SK-N-SH (cell line): ENCODE data around the gene LGR6.

Source experiments
- CHD2 ChIP-seq: fragments of 150-350 bp; IDR thresholded peaks from 2 replicates; pipeline ENCODE4 v1.6.1; 2018; ENCODE audit warnings: low read length; ENCODE audit not compliant: partially characterized antibody
- CTCF ChIP-seq: fragments of 200-600 bp; sonication (generic); IDR thresholded peaks from 2 replicates; pipeline ENCODE4 v1.6.1; 2017; ENCODE audit warnings: antibody characterized with exemption, mild to moderate bottlenecking, moderate library complexity
- EP300 ChIP-seq, 2 experiments: IDR thresholded peaks; 2 replicates each; pipeline versions ENCODE4 v1.4.0 to v1.6.1; 2012; ENCODE audit warnings: borderline replicate concordance in 1 of 2, low read depth in 1 of 2, low read length in 1 of 2
- EZH2phosphoT487 ChIP-seq: fragments of 200-600 bp; sonication (generic); IDR thresholded peaks from 2 replicates; pipeline ENCODE4 v1.6.1; 2017; ENCODE audit warnings: low read depth, mixed run types, mild to moderate bottlenecking, antibody characterized with exemption, moderate library complexity, borderline replicate concordance
- GABPA ChIP-seq: IDR thresholded peaks from 2 replicates; pipeline ENCODE4 v1.4.0; 2012; ENCODE audit warnings: low read depth, mild to moderate bottlenecking
- MAX ChIP-seq: IDR thresholded peaks from 2 replicates; pipeline ENCODE4 v1.4.0; 2012; ENCODE audit warnings: low read depth
- REST ChIP-seq: IDR thresholded peaks from 2 replicates; pipeline ENCODE4 v1.6.1; 2012; ENCODE audit warnings: mild to moderate bottlenecking, low read depth, low read length, moderate library complexity
- SMC3 ChIP-seq: IDR thresholded peaks from 2 replicates; pipeline ENCODE4 v1.6.1; 2012; ENCODE audit warnings: low read depth, low read length, improper control_type of control experiment
- TCF12 ChIP-seq: IDR thresholded peaks from 2 replicates; pipeline ENCODE4 v1.4.0; 2012
- USF1 ChIP-seq: IDR thresholded peaks from 2 replicates; pipeline ENCODE4 v1.4.0; 2012; ENCODE audit warnings: low read depth, borderline replicate concordance
- YY1 ChIP-seq: IDR thresholded peaks from 2 replicates; pipeline ENCODE4 v1.4.0; 2012; ENCODE audit warnings: low read depth, mild to moderate bottlenecking
- ZBTB33 ChIP-seq: IDR thresholded peaks from 2 replicates; pipeline ENCODE4 v1.4.0; 2012; ENCODE audit warnings: low read depth, borderline replicate concordance

GRCh38 chr1:202184750-202185460 lies 8.7 kb upstream of the LGR6 start:
- no peak for TF ChIP-seq MAX
- no peak for TF ChIP-seq CHD2
- no peak for TF ChIP-seq EZH2phosphoT487
- TF ChIP-seq CTCF = peak; percentile 80
- no peak for TF ChIP-seq REST
- no peak for TF ChIP-seq GABPA
- no peak for TF ChIP-seq TCF12
- TF ChIP-seq EP300 (IDR thresholded peaks at IDR 0.05; ENCODE audit: borderline replicate concordance in 1 of 2, low read depth in 1 of 2, low read length in 1 of 2) = no peak
- TF ChIP-seq ZBTB33 = no peak
- TF ChIP-seq USF1 = no peak
- peak; percentile 71 for TF ChIP-seq SMC3
- no peak for TF ChIP-seq YY1
